CD4-positive, alpha-beta T cell (primary cell): Measurements from ENCODE around the gene LLGL1. TPM values are rescaled to one million over a fixed set of nuclear protein-coding genes. Genes with fewer than 3 reads are reported as not detected.

Experiments
- ATAC-seq: fragments of 200-7000 bp; cut with Tn5 transposase; one replicate; pipeline ENCODE4 v1.10.0; 2022; ENCODE audit warnings: mild to moderate bottlenecking; ENCODE audit not compliant: poor library complexity
- CTCF ChIA-PET: fragments of 350-600 bp; sonication (Branson Sonifier 250); formaldehyde crosslinking; loops from one replicate; lab custom pipeline; 2021; ENCODE audit warnings: antibody characterized with exemption, inconsistent platforms; lab: Charles Lee
- POLR2A ChIA-PET: fragments of 350-600 bp; sonication (Branson Sonifier 250); formaldehyde crosslinking; loops from one replicate; lab custom pipeline; 2021; ENCODE audit warnings: antibody characterized with exemption, inconsistent platforms; lab: Charles Lee
- DNase-seq, 14 experiments: peaks; one replicate each; pipeline ENCODE4 v3.0.0-alpha.2; 2013 to 2020; ENCODE audit warnings: mixed read lengths in 2 of 14
- H3K27ac ChIP-seq, 2 donors: one replicate each; pipeline versions ENCODE4 v1.5.1 to v1.7.0; 2013; ENCODE audit warnings: low read length in 2 of 2, low read depth in 1 of 2, mild to moderate bottlenecking in 1 of 2
- H3K27me3 ChIP-seq, 2 experiments: 1 replicate in 1 of 2; 2 replicates in 1 of 2; pipeline versions ENCODE4 v1.6.1 to v1.7.0; 2013; ENCODE audit warnings: low read length in 2 of 2, control low read depth in 1 of 2, mild to moderate bottlenecking in 1 of 2, moderate library complexity in 1 of 2; ENCODE audit not compliant: insufficient read depth in 2 of 2, control insufficient read depth in 1 of 2
- H3K36me3 ChIP-seq: one replicate; pipeline ENCODE4 v1.6.1; 2013; ENCODE audit warnings: low read length, control low read depth; ENCODE audit not compliant: insufficient read depth
- H3K4me1 ChIP-seq: one replicate; pipeline ENCODE4 v1.6.1; 2013; ENCODE audit warnings: low read length, control low read depth; ENCODE audit not compliant: insufficient read depth
- H3K4me3 ChIP-seq: one replicate; pipeline ENCODE4 v1.5.1; 2013; ENCODE audit warnings: mild to moderate bottlenecking, low read length, moderate library complexity
- H3K9me3 ChIP-seq, 2 experiments: 1 replicate in 1 of 2; 2 replicates in 1 of 2; pipeline versions ENCODE4 v1.6.1 to v1.7.0; 2013; ENCODE audit warnings: low read length in 2 of 2, mild to moderate bottlenecking in 2 of 2, control low read depth in 1 of 2, moderate library complexity in 1 of 2; ENCODE audit not compliant: control insufficient read depth in 1 of 2, insufficient read depth in 1 of 2
- H3K27ac Mint-ChIP-seq: one replicate; pipeline ENCODE4 v1.8.0; 2020; ENCODE audit warnings: mixed read lengths
- H3K27me3 Mint-ChIP-seq: one replicate; pipeline ENCODE4 v1.8.0; 2021; ENCODE audit warnings: mixed read lengths
- H3K36me3 Mint-ChIP-seq: one replicate; pipeline ENCODE4 v1.8.0; 2021; ENCODE audit warnings: low read depth, mixed read lengths
- H3K4me1 Mint-ChIP-seq: one replicate; pipeline ENCODE4 v1.8.0; 2021; ENCODE audit warnings: low read depth, mixed read lengths
- H3K4me3 Mint-ChIP-seq: one replicate; pipeline ENCODE4 v1.8.0; 2020; ENCODE audit warnings: mild to moderate bottlenecking, mixed read lengths
- H3K9me3 Mint-ChIP-seq: one replicate; pipeline ENCODE4 v1.8.0; 2020; ENCODE audit warnings: mixed read lengths
- intact Hi-C, 2 experiments: fragments of 100-400 bp; cut with DNase I in 1 of 2; cut with micrococcal nuclease in 1 of 2; formaldehyde crosslinking; loops; one replicate each; pipeline versions ENCODE4 v1.15.1 to v1.9.0; 2023 to 2025; cut with DNase I, micrococcal nuclease
- total RNA-seq, 174 experiments: library from RNA in 2 of 174; stranded (reverse) in 2 of 174; gene quantifications; one replicate each; pipeline ENCODE4 v1.2.3 and lab custom pipeline; 2021 to 2026
- TF ChIP-seq, protein P1 (sequence below): fragments of 200-600 bp; IDR thresholded peaks from one replicate; pipeline ENCODE4 v1.8.0; 2022; ENCODE audit warnings: antibody characterized with exemption, mild to moderate bottlenecking

LLGL1 gene
- total RNA-seq, 2 experiments from 2014 or later = 10.8 to 11.6 TPM

DNA sequence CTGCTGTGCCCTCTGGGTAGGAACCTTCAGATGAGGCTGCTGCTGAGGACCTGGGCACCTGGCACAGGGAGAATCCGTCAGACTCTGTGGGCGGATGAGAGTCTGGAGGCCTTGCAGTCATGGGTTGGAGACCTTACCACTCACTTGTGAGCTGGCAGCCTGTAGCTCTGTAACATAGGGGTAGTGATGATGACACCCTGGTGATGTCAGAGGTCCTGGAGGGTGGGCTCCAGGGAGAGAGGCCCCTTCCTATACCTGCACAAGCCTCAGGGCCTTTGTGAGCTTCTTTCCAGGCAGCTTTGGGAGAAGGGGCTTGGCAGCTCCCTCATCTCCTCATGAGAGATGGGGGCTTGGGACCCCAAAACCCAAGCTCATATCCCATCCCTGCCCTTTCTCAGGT, 36.7 kb downstream of the LLGL1 start:
- ATAC-seq (no peak), DNase-seq (no peak)
- ChIA-PET POLR2A (interaction anchor here (2.0 to 3.1 kb wide), 2 partner anchors 52 to 78 kb away, joined by 8 to 14 read pairs; partner anchors contain the start of genes ALKBH5, SMCR8 and TOP3A), CTCF (no interaction called here)
- Mint-ChIP-seq H3K27ac (peak overlapping the region; percentile 90), H3K27me3 (no peaks in the 10 kb centered on the region), H3K4me1 (peaks cover 35% of the 10 kb centered on the region), H3K36me3 (peaks cover 10% of the 10 kb centered on the region), H3K9me3 (no peaks in the 10 kb centered on the region), H3K4me3 (peak overlapping the region; percentile 93)
- Histone ChIP-seq H3K9me3 (no peaks in the 10 kb centered on the region), H3K27me3 (no peaks in the 10 kb centered on the region), H3K27ac (no peak overlapping the region), H3K4me3 (no peak overlapping the region), H3K36me3 (peaks cover 24% of the 10 kb centered on the region), H3K4me1 (peaks cover 49% of the 10 kb centered on the region)
- intact Hi-C loops = no loop called here
- TF ChIP-seq, protein P1, sequence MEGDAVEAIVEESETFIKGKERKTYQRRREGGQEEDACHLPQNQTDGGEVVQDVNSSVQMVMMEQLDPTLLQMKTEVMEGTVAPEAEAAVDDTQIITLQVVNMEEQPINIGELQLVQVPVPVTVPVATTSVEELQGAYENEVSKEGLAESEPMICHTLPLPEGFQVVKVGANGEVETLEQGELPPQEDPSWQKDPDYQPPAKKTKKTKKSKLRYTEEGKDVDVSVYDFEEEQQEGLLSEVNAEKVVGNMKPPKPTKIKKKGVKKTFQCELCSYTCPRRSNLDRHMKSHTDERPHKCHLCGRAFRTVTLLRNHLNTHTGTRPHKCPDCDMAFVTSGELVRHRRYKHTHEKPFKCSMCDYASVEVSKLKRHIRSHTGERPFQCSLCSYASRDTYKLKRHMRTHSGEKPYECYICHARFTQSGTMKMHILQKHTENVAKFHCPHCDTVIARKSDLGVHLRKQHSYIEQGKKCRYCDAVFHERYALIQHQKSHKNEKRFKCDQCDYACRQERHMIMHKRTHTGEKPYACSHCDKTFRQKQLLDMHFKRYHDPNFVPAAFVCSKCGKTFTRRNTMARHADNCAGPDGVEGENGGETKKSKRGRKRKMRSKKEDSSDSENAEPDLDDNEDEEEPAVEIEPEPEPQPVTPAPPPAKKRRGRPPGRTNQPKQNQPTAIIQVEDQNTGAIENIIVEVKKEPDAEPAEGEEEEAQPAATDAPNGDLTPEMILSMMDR = no peak

GRCh38 chr17:18262641-18263040, 37.2 kb downstream of the LLGL1 start:
- peaks cover 31% of the 10 kb centered on the region for H3K4me1 Mint-ChIP-seq
- Histone ChIP-seq H3K4me3 (no peak overlapping the region), H3K27ac (no peak overlapping the region), H3K27me3 (no peaks in the 10 kb centered on the region), H3K36me3 (peaks cover 24% of the 10 kb centered on the region), H3K4me1 (peaks cover 49% of the 10 kb centered on the region), H3K9me3 (no peaks in the 10 kb centered on the region)
- H3K4me3 Mint-ChIP-seq = no peak overlapping the region
- intact Hi-C loops = no loop called here
- peaks cover 10% of the 10 kb centered on the region for H3K36me3 Mint-ChIP-seq
- no peaks in the 10 kb centered on the region for H3K9me3 Mint-ChIP-seq
- ATAC-seq = no peak
- H3K27me3 Mint-ChIP-seq = no peaks in the 10 kb centered on the region
- H3K27ac Mint-ChIP-seq = no peak overlapping the region
- CTCF ChIA-PET = no interaction called here
- TF ChIP-seq, protein P1 = no peak
- POLR2A ChIA-PET = interaction anchor here (2.0 to 3.1 kb wide), 2 partner anchors 52 to 79 kb away, joined by 8 to 14 read pairs; partner anchors contain the start of genes ALKBH5, SMCR8 and TOP3A
- DNase-seq = no peak

GRCh38 chr17:18263885-18264682, 38.6 kb downstream of the LLGL1 start:
- ATAC-seq (no peak), DNase-seq (no peak)
- H3K27me3 Mint-ChIP-seq = no peaks in the 10 kb centered on the region
- intact Hi-C loops = no loop called here
- ChIA-PET CTCF (no interaction called here), POLR2A (interaction anchor here (0.6 kb wide), 1 partner anchor 47 kb away, joined by 3 read pairs; no protein-coding TSS in a partner anchor)
- H3K27me3 ChIP-seq = no peaks in the 10 kb centered on the region
- no peak overlapping the region for H3K27ac ChIP-seq
- TF ChIP-seq, protein P1 = no peak
- peaks cover 26% of the 10 kb centered on the region for H3K4me1 Mint-ChIP-seq
- H3K36me3 Mint-ChIP-seq = peaks cover 5% of the 10 kb centered on the region
- H3K27ac Mint-ChIP-seq = no peak overlapping the region
- no peak overlapping the region for H3K4me3 Mint-ChIP-seq
- no peaks in the 10 kb centered on the region for H3K9me3 ChIP-seq
- H3K9me3 Mint-ChIP-seq = no peaks in the 10 kb centered on the region
- no peak overlapping the region for H3K4me3 ChIP-seq
- H3K4me1 ChIP-seq = peaks cover 43% of the 10 kb centered on the region
- peaks cover 24% of the 10 kb centered on the region for H3K36me3 ChIP-seq
